ENCODE data around the gene CDK18.

Gene CDK18

DNA sequence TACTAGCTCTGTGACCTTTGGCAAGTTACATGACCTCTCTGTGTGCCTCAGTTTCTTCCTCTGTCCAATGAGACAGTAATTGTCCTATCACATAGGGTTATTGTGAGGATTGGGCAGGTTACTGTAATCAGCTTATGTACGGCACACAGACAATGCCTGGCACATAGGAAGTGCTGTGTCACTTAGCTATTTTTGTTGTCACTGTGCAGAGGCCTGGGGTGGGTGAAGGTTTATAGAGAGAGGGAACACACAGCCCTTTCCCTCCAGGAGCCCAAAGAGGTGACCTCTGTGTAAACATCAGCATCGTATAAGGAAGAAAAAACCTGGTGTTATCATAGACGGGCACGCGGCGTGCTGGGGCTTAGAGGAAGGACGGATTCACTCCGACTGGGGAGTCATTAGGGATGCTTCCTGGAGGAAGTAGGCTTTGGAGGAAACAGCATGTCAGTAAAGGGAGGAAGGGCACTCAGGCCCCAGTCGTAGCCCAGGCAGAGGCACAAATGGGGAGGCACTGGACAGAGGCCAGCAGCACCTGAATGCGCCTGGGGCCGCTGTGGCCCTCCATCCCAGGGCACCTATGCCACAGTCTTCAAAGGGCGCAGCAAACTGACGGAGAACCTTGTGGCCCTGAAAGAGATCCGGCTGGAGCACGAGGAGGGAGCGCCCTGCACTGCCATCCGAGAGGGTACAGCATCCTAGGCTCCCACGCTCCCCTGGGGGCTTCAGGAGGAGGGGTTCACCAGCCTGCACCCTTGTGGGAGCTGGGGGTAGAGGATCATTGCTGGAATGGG lies 21.2 kb downstream of the CDK18 start:
- no peak for DNase-seq

- DNase-seq: no peak
Observed at GRCh38 chr1:205526431-205526830, 22.0 kb downstream of the CDK18 start.

DNA sequence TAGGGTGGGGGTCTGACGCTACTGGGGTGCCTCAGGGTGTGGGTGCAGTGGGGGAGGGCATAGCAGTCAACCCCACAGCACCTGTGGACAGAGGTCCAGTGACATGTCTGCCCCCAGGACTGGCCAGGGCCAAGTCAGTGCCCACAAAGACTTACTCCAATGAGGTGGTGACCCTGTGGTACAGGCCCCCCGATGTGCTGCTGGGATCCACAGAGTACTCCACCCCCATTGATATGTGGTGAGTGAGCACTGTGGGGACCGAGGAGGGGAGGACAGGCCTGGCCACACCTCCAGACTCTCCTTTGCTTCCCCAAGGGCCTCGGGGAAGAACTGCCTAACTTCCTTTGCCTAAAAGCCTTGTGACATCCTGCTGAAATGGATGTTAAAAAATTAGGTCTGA lies 23.5 kb downstream of the CDK18 start:
- no peak for DNase-seq

- DNase-seq: no peak
Observed at GRCh38 chr1:205528446-205528886, 24.0 kb downstream of the CDK18 start.

- DNase-seq: peak; percentile 65
Observed at GRCh38 chr1:205528887-205529825, 24.7 kb downstream of the CDK18 start.

GRCh38 chr1:205530116-205530515 lies 25.6 kb downstream of the CDK18 start:
- DNase-seq: no peak

DNA sequence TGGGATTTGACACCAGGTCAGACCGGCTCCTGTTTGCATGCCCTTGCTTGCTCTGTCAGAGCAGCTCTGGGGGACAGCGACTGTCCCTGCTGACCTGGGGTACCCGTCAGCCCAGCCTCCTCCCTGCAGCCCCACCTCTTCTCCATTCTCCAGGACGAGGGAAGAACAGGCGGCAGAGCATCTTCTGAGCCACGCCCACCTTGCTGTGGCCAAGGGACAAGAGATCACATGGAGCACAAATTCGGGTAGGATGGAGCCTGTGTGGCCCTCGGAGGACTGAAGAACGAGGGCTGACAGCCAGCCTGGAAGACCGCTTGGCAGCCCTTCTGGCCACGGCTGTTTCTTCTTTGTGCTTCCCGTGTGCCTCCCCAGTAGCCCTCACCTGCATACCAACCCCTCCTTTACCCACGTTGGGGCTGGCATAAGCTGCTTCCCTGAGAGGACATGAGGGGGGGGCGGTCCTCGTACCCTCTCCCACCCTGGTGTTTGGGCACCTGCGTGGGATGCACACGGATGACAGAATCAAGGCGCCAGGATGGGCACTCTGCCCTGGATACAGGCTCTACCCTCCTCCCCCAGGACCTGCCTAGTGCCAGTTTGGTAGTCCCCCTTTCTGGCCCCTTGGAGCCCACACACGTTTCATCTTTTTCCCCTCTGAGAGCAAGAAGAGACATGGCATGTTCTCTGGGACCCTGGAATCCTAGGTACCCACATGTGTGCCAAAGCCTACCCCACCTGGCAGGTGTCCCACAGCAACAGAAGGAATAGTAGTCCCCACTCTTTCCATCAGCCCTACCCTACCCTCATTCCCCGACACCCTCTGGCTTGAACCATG lies 26.9 kb downstream of the CDK18 start:
- DNase-seq: no peak

GRCh38 chr1:205532026-205532898 lies 27.8 kb downstream of the CDK18 start:
- DNase-seq: no peak

- no peak for DNase-seq
Observed at GRCh38 chr1:205532996-205533735, 28.7 kb downstream of the CDK18 start.

GRCh38 chr1:205533748-205534443 lies 29.4 kb downstream of the CDK18 start:
- peak; percentile 29 for DNase-seq

- DNase-seq: no peak
Observed at GRCh38 chr1:205534444-205534985, 30.0 kb downstream of the CDK18 start.

DNA sequence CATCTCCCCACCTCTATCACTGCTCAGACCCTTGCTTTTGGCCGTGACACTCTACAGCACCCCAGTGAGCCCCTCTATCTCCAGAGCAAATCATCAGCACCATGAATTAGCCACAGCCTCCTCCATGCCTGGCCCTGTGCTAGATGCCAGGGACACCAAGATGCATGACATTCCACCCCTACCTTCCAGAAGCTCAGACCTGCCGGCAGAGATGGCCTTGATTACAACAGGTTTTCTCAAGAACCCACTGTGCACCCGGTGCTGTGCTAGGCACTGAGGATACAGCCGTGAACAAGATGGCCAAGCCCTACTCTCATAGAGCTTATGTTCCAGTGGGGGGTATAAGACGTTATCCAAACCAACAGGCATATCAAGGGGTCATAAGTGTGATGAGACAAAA lies 30.6 kb downstream of the CDK18 start:
- DNase-seq: no peak

GRCh38 chr1:205535866-205536758 lies 31.6 kb downstream of the CDK18 start:
- DNase-seq: no peak

GRCh38 chr1:205536759-205537361 lies 32.4 kb downstream of the CDK18 start:
- no peak for DNase-seq

DNA sequence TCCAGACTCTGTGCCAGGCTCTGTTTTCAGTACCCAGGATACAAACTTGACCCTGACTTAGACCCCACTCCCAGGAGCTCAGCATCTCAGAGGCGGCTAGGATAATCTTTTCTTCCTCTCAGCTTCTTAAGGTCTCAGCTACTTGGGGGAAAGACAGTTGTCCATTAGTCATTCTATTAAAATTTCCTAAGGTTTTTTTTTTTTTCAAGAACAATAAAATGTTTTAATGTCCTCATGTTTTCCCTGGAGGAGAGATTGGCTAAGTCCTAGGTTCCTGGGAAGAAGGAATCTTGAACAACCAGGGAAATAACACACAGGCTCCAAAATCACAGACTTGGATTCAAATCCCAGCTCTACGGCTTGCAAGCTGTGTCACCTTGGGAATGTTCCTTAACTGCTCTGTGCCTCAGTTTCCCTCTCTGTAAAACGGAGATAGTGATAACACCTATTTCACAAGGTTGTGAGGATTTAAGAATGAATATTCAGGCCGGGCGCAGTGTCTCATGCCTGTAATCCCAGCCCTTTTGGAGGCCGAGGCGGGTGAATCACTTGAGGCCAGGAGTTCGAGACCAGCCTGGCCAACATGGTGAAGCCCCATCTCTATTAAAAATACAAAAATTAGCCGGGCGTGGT lies 33.0 kb downstream of the CDK18 start:
- no peak for DNase-seq

GRCh38 chr1:205538235-205538840 lies 33.9 kb downstream of the CDK18 start:
- no peak for DNase-seq

- no peak for DNase-seq
Observed at GRCh38 chr1:205541161-205541886, 36.9 kb downstream of the CDK18 start.
